Ovary (tissue), 9 donors: Measurements from ENCODE around the gene CYTH1. TPM values are rescaled to one million over a fixed set of nuclear protein-coding genes. Genes with fewer than 3 reads are reported as not detected.

Source experiments
- DNase-seq, 5 donors: peaks; one replicate each; pipeline ENCODE4 v3.0.0-alpha.2; 2019 to 2020
- H3K27ac ChIP-seq, 2 donors: fragments of 200-600 bp; one replicate each; pipeline versions ENCODE4 v1.5.1 to v1.8.0; 2019 to 2022
- H3K27me3 ChIP-seq: fragments of 200-600 bp; one replicate; pipeline ENCODE4 v1.8.0; 2022
- H3K36me3 ChIP-seq: fragments of 200-600 bp; sonication (generic); one replicate; pipeline ENCODE4 v1.5.1; 2019
- H3K4me1 ChIP-seq: one replicate; pipeline ENCODE4 v1.8.1; 2013; ENCODE audit warnings: mild to moderate bottlenecking, moderate library complexity; ENCODE audit not compliant: insufficient read depth
- H3K4me3 ChIP-seq: fragments of 200-600 bp; sonication (generic); one replicate; pipeline ENCODE4 v1.5.1; 2017
- H3K9me3 ChIP-seq, 2 donors: fragments of 200-600 bp in 1 of 2; sonication (generic) in 1 of 2; one replicate each; pipeline versions ENCODE4 v1.5.1 to v1.8.1; 2013 to 2019; ENCODE audit warnings: mild to moderate bottlenecking in 1 of 2, moderate library complexity in 1 of 2
- EP300 ChIP-seq: sonication (generic); formaldehyde crosslinking; IDR thresholded peaks from one replicate; pipeline ENCODE4 v1.6.1; 2017; ENCODE audit warnings: antibody characterized with exemption
- POLR2A ChIP-seq: fragments of 450-650 bp; IDR thresholded peaks from one replicate; pipeline ENCODE4 v1.6.1; 2017; ENCODE audit warnings: antibody characterized with exemption, mild to moderate bottlenecking, moderate library complexity
- WGBS, 3 donors: extraction: QIAGEN DNeasy Blood & Tissue Kit in 1 of 3; methylation state at CpG; one replicate each; pipeline versions ENCODE4 v1.1.5 to v1.1.7; 2013 to 2017; 5-methylcytosine and 5-hydroxymethylcytosine counted together
- intact Hi-C, 4 donors: fragments of 100-400 bp; cut with DNase I; formaldehyde crosslinking; loops; one replicate each; pipeline versions ENCODE4 v1.11.0 to v1.15.1; 2022 to 2023
- polyA plus RNA-seq, 2 donors: library from polyadenylated mRNA; stranded (reverse); fragments of 200-250 nt in 1 of 2; fragments of 350-450 nt in 1 of 2; fragmentation: Illumina TruSeq in 1 of 2; extraction: RNeasy Lipid Tissue Mini Kit (QIAGEN cat#74804) in 1 of 2; gene quantifications; one replicate each; pipeline ENCODE4 v1.2.3, GENCODE V29; 2013 to 2014
- total RNA-seq, 7 donors: library from RNA; depleted of rRNA in 2 of 7; stranded (reverse); fragments of >200 nt in 2 of 7; fragmentation: NEBNext Ultra II Directional in 3 of 7; extraction: Animal tissue kit (Norgen Biotek cat#: 25700) in 3 of 7; gene quantifications; one replicate each; pipeline versions ENCODE4 v1.1.0 to v1.2.4, GENCODE V29; 2016 to 2023
- TF ChIP-seq, protein P1 (sequence below), 3 donors: fragments of 450-650 bp in 2 of 3; fragments of 200-600 bp in 1 of 3; IDR thresholded peaks; one replicate each; pipeline versions ENCODE4 v1.5.1 to v1.8.0; 2016 to 2022; ENCODE audit warnings: antibody characterized with exemption in 3 of 3, mild to moderate bottlenecking in 1 of 3
- donor health status: DM: no; HTN: no; CAD: no; lungs with moderate emphysema.
- donor health status: DM: no; HTN: no; CAD: no.
- donor health status: Bipolar disorder and iron deficiency.
- donor health status: DM: yes; HTN: yes; CAD: no.
- donor health status: DM: no; HTN: no; CAD: no.
- donor health status: DM: yes; HTN: yes; CAD: no.

Gene CYTH1
- total and polyA plus RNA-seq, 9 donors = 15.1 to 35.3 (median 24.4) TPM

DNA sequence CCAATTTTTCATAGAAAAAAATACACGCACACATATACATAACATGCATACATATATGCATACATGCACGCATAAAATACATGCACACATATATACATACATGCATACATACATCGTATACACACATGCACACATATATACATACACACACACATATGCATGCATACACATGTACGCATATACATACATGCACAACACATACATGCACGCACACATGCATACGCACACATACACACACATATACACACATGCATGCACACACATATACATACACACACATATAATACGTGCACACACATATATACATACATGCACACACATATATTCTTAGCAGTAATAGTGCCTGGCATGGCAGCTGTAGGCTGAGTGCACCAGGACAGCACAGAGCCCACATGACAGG lies 33.6 kb upstream of the CYTH1 start:
- no peaks in the 10 kb centered on the region for H3K36me3 ChIP-seq
- no peak overlapping the region for H3K27ac ChIP-seq
- TF ChIP-seq POLR2A (no peak), EP300 (no peak)
- TF ChIP-seq, protein P1, sequence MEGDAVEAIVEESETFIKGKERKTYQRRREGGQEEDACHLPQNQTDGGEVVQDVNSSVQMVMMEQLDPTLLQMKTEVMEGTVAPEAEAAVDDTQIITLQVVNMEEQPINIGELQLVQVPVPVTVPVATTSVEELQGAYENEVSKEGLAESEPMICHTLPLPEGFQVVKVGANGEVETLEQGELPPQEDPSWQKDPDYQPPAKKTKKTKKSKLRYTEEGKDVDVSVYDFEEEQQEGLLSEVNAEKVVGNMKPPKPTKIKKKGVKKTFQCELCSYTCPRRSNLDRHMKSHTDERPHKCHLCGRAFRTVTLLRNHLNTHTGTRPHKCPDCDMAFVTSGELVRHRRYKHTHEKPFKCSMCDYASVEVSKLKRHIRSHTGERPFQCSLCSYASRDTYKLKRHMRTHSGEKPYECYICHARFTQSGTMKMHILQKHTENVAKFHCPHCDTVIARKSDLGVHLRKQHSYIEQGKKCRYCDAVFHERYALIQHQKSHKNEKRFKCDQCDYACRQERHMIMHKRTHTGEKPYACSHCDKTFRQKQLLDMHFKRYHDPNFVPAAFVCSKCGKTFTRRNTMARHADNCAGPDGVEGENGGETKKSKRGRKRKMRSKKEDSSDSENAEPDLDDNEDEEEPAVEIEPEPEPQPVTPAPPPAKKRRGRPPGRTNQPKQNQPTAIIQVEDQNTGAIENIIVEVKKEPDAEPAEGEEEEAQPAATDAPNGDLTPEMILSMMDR (IDR thresholded peaks at IDR 0.05) = no peak
- no peaks in the 10 kb centered on the region for H3K4me1 ChIP-seq
- 81 to 83% (median 81%) methylated on average over 7 of the region's 7 CpGs for whole genome bisulfite sequencing, 3 donors
- no peak overlapping the region for H3K4me3 ChIP-seq
- DNase-seq = no peak
- H3K9me3 ChIP-seq = no peaks in the 10 kb centered on the region
- H3K27me3 ChIP-seq = no peaks in the 10 kb centered on the region
- intact Hi-C loops = no loop called here

DNA sequence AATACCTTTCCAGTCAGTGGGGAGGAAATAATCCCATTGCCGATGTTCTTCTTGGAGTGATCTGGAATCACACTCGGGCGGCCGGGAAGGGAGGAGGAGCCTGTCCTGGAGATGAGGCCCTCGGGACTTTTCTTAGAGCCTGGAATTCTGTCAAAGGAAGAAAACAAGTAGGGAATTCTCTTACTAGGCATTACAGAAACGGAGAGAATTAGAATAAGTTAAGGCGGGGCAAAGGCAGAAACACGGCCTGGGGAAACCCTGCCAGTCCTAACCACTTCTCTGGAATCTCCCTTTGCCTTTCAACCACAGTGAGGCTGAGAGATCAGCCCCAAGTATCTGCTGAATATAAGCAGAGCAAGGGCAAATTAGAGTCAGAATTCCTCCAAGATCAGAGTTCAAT lies 30.8 kb upstream of the CYTH1 start:
- no peak for DNase-seq
- no peak overlapping the region for H3K27ac ChIP-seq
- 66 to 71% (median 69%) methylated on average over 8 of the region's 8 CpGs for WGBS, 3 donors
- no peak overlapping the region for H3K4me3 ChIP-seq
- intact Hi-C loops = no loop called here
- TF ChIP-seq EP300 (no peak), POLR2A (no peak)
- TF ChIP-seq, protein P1 (IDR thresholded peaks at IDR 0.05) = no peak
- no peaks in the 10 kb centered on the region for H3K36me3 ChIP-seq
- H3K27me3 ChIP-seq = no peaks in the 10 kb centered on the region
- H3K9me3 ChIP-seq = no peaks in the 10 kb centered on the region
- no peaks in the 10 kb centered on the region for H3K4me1 ChIP-seq

DNA sequence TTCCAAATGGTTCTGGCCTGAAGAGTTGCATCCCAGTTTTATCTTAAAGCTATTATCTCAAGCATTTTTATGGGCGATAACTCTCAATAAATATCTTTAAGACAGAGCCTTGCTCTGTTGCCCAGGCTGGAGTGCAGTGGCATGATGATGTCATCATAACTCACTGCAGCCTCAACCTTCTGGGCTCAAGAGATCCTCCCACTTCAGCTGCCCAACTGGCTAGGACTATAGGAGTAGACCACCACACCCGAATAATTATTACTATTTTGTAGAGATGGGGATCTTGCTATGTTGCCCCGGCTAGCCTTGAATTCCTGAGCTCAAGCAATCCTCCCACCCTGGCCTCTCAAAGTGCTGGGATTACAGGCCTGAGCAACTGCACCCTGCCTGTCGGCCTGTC lies 26.1 kb upstream of the CYTH1 start:
- 59 to 67% (median 67%) methylated on average over 4 of the region's 4 CpGs for WGBS, 3 donors
- no peaks in the 10 kb centered on the region for H3K4me1 ChIP-seq
- H3K27me3 ChIP-seq = no peaks in the 10 kb centered on the region
- intact Hi-C loops = no loop called here
- H3K36me3 ChIP-seq = no peaks in the 10 kb centered on the region
- no peak overlapping the region for H3K4me3 ChIP-seq
- H3K9me3 ChIP-seq = no peaks in the 10 kb centered on the region
- no peak overlapping the region for H3K27ac ChIP-seq
- TF ChIP-seq EP300 (no peak), POLR2A (no peak)
- TF ChIP-seq, protein P1 (IDR thresholded peaks at IDR 0.05) = no peak
- no peak for DNase-seq

DNA sequence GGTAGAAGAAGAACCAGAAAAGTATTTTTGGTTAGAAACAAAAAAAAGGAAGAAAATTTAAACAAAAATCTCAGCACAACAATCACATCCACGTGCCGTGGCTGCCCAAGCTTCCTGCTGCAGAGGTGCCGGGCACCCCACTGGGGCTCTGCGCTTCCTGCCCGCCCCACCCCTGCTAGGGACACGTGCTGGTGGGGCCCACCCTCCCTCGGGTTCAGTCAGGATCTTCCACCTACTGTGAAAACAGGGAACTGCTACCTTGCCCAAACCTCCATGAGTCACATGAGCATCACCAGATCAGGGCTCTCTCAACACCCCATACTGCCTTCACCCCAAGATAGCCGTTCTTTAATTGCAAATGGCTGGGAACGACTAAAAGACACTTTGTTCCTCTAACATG lies 24.4 kb upstream of the CYTH1 start:
- intact Hi-C loops = no loop called here
- H3K4me1 ChIP-seq = peaks cover 2% of the 10 kb centered on the region
- TF ChIP-seq, protein P1 (IDR thresholded peaks at IDR 0.05) = no peak
- no peak for TF ChIP-seq POLR2A
- no peak for TF ChIP-seq EP300
- no peak overlapping the region for H3K4me3 ChIP-seq
- DNase-seq = no peak
- H3K36me3 ChIP-seq = no peaks in the 10 kb centered on the region
- no peaks in the 10 kb centered on the region for H3K9me3 ChIP-seq
- WGBS, 3 donors = 45 to 61% (median 47%) methylated on average over 9 of the region's 9 CpGs
- H3K27ac ChIP-seq = no peak overlapping the region
- no peaks in the 10 kb centered on the region for H3K27me3 ChIP-seq

DNA sequence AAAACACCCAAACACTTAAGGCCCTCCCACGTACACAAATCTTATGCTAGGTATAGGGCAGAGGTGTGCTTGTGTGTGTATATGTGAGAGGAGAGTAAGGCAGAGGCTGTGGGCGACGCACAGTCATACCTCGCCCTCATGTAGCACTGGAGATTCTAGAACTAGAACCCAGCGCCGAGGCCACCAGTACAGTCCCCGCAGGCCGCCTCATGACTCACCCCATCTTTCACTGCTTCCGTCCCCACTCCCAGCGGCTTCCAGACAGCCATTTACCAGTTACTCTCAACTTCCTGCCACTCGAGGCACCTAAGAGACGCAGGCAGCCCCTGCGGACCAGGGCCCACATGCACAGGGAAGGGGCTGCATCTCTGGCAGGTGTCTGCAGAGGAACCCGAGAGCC lies 23.2 kb upstream of the CYTH1 start:
- intact Hi-C loops = no loop called here
- Histone ChIP-seq H3K36me3 (no peaks in the 10 kb centered on the region), H3K27ac (no peak overlapping the region)

More for the DNA sequence above, 23.2 kb upstream of the CYTH1 start:
- Histone ChIP-seq H3K9me3 (no peaks in the 10 kb centered on the region), H3K27me3 (no peaks in the 10 kb centered on the region), H3K4me1 (peaks cover 2% of the 10 kb centered on the region), H3K4me3 (no peak overlapping the region)
- TF ChIP-seq, protein P1 (IDR thresholded peaks at IDR 0.05) = no peak
- TF ChIP-seq POLR2A = no peak
- no peak for TF ChIP-seq EP300
- WGBS, 3 donors = 91 to 94% (median 93%) methylated on average over 14 of the region's 14 CpGs
- no peak for DNase-seq
